A549 treated with AZD9567 at 1 μM for 4 hours (cell line): Measurements from ENCODE around the gene LMOD1. TPM values are rescaled to one million over a fixed set of nuclear protein-coding genes. Genes with fewer than 3 reads are reported as not detected.

Experiments
- total RNA-seq: library from RNA; stranded (reverse); fragments of 200-300 nt; extraction: Qiagen RNA extraction; gene quantifications from 5 replicates; pipeline ENCODE4 v1.2.3, GENCODE V29; 2022; ENCODE audit not compliant: insufficient read depth

LMOD1 gene
- total RNA-seq: not detected in 5 replicates

DNA sequence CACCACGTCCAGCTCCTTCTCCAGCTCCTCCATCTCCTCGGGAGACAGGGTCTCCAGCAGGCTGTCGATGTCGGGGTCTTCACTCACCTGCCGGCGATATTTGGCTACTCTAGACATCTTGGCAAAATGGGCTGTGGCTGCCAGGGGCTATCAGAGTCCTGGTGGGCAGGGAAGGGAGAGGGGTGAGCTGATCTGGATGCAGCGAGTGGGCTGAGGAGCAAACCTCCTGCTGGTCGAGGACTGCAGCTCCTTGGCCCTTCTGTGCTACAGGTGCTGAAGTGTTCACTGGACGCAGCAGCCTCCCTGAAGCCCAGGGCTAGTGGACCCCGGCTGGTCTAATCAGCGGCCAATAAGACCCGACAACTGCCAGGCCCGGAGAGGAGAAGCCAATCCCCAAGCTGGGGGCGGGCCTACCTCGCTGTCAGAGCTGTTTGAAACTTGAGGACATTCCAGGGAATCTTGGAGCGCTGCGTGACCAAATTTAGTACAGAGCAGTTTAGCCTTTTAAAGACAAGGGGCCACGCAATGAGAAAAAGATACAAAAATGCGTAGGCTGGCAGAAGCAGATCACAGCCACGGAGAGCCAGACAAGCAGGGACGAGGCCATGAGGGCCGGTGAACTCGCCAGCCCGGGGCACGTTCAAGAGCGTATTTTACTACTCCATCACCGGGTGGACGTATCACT, at the start of gene LMOD1:
TSS of gene LMOD1 (minus strand) at position 325 of the 685 bp plus-strand sequence. CDS start at position 117, 208 bp downstream.

GRCh38 chr1:201982623-201983379, 36.5 kb upstream of the LMOD1 start, which contains the start of gene RNPEP:
TSS of gene RNPEP (plus strand) at chr1:201982648. CDS start at chr1:201982667, 19 bp downstream.

DNA sequence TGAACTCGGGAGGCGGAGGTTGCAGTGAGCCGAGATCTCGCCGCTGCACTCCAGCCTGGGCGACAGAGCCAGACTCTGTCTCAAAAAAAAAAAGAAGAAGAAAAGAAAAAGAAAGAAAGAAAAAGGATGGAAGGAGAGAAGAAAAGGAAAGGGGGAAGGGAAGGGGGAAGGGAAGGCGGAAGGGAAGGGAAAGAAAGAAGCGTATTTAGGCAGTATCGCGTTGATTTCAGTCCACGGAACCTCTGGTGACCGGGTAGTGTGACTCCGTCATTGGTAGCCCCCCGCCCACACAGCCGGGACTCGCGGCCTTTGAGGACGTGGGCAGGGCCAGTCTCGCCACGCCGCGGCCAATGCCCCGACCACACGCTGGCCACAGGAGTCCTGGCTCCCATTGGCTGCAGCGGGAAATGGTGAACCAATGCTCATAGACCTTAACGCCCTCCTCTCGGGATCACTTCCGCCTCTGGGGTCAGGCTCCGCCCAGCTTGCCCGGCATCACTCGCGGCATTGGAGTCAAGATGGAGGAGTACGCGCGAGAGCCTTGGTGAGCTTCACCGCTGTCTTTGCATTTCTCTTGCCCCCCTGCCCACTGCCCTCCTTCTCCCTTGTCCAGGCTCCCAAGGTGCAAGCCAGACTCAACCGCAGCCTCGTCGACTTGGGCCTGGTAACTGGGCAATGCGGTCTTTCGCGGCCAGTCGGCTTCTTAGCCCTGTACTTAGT, 8.8 kb upstream of the LMOD1 start, which contains the start of gene TIMM17A:
TSS of gene TIMM17A (plus strand) at position 495 of the 720 bp plus-strand sequence. CDS start at position 519, 24 bp downstream.

DNA sequence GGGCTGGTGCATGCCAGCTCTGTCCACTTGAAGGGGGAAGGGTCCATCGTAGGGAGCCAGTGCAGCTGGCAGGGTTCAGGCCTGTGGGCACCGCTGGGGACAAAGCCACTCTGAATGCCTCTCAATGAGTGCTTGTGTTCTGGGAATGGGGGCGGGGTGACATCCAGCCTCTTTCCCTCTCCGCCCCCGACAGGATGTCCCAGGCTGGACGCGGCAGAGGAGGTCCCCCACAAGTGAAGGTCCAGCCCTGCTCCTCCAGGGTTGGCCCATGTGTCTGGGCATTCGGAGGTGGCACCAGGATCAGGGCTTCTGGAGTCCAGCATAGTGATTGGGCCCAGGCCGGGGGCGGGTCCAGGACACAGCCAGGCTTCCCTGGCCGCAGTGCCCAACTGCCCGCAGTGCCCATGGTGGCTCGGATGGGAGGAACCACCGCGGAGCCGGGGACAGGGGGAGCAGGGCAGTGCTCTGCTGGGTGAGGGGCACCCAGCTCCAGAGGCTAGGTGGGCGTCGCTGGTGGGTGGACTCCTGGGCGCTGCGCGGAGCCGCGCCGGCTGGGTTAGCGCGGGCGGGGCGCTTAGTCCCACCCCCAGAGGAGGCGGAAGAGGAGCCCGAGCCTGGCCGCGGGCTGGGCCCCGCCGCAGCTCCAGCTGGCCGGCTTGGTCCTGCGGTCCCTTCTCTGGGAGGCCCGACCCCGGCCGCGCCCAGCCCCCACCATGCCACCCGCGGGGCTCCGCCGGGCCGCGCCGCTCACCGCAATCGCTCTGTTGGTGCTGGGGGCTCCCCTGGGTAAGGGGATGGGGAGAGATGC, 57.9 kb downstream of the LMOD1 start, which contains the start of gene SHISA4:
TSS of gene SHISA4 (plus strand) at position 617 of the 808 bp plus-strand sequence. CDS start at position 714, 97 bp downstream.

Other genes with a start within 250 kb of the LMOD1 start
- gene IPO9, start 117.4 kb downstream of the LMOD1 start, total RNA-seq: 22.3 to 47.4 TPM (median 41.2 TPM) in 5 replicates
- 6.7 to 18.2 TPM (median 14.9 TPM) in 5 replicates for gene SHISA4, start 57.6 kb downstream of the LMOD1 start, total RNA-seq
- 99.6 to 218 TPM (median 103 TPM) in 5 replicates for gene TIMM17A, start 9.0 kb upstream of the LMOD1 start, total RNA-seq
- 73.5 to 91.3 TPM (median 86.3 TPM) in 5 replicates for gene RNPEP, start 36.1 kb upstream of the LMOD1 start, total RNA-seq
- gene ELF3, start 64.0 kb upstream of the LMOD1 start, total RNA-seq: 61.0 to 169 TPM (median 152 TPM) in 5 replicates
- gene GPR37L1, start 176.4 kb upstream of the LMOD1 start, total RNA-seq: 0.07 to 0.14 TPM (median 0.11 TPM) in 4 of 5 replicates, not detected in the other
- gene ARL8A, start 198.2 kb upstream of the LMOD1 start, total RNA-seq: 38.7 to 55.3 TPM (median 52.1 TPM) in 5 replicates
- gene PTPN7, start 214.1 kb upstream of the LMOD1 start, total RNA-seq: not detected in 5 replicates
- 0.49 to 0.74 TPM (median 0.64 TPM) in 5 replicates for gene LGR6, start 247.3 kb upstream of the LMOD1 start, total RNA-seq